A549 treated with Mapracorat at 1 μM for 4 hours (cell line): ENCODE measurements around the gene FETUB. TPM values are rescaled to one million over a fixed set of nuclear protein-coding genes. Genes with fewer than 3 reads are reported as not detected.

Source experiments
- total RNA-seq: library from RNA; stranded (reverse); fragments of 200-300 nt; extraction: Qiagen RNA extraction; gene quantifications from 5 replicates; pipeline ENCODE4 v1.2.3, GENCODE V29; 2022

The FETUB gene, protein sequence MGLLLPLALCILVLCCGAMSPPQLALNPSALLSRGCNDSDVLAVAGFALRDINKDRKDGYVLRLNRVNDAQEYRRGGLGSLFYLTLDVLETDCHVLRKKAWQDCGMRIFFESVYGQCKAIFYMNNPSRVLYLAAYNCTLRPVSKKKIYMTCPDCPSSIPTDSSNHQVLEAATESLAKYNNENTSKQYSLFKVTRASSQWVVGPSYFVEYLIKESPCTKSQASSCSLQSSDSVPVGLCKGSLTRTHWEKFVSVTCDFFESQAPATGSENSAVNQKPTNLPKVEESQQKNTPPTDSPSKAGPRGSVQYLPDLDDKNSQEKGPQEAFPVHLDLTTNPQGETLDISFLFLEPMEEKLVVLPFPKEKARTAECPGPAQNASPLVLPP
- 0.10 to 0.35 TPM (median 0.23 TPM) in 5 replicates for total RNA-seq

DNA sequence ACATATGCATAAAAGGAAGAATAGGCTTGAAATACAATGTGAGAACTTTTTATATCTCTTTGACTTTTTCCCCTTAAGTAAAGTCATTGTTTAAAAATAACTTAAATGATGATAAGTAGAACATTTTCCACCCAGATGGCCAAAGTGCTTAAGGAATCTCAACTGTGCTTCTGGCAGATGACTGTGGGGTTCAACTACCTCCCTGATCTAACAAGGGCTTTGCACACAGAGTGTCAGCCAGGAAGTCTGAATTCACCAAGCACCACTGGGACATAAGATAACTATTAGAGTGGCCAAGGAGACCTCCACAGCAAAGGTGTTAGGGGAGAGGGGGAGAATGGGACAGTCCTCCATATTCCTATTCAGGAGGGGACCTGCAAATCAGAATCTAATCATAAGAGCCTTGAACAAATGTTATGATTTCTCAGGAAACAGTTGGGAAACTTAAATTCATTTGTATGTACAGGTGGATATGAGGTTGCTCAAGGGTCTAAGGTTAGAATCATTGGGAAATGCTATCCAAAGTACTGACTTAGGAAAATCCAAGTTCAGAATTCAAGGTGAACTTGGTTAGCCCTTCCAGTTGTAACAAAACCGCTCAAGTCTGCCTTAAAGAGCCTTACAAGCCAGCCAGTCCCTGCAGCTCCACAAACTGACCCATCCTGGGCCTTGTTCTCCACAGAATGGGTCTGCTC, at the start of gene FETUB:
TSS of gene FETUB (plus strand) at position 622 of the 695 bp plus-strand sequence. CDS start at position 684, 62 bp downstream.

DNA sequence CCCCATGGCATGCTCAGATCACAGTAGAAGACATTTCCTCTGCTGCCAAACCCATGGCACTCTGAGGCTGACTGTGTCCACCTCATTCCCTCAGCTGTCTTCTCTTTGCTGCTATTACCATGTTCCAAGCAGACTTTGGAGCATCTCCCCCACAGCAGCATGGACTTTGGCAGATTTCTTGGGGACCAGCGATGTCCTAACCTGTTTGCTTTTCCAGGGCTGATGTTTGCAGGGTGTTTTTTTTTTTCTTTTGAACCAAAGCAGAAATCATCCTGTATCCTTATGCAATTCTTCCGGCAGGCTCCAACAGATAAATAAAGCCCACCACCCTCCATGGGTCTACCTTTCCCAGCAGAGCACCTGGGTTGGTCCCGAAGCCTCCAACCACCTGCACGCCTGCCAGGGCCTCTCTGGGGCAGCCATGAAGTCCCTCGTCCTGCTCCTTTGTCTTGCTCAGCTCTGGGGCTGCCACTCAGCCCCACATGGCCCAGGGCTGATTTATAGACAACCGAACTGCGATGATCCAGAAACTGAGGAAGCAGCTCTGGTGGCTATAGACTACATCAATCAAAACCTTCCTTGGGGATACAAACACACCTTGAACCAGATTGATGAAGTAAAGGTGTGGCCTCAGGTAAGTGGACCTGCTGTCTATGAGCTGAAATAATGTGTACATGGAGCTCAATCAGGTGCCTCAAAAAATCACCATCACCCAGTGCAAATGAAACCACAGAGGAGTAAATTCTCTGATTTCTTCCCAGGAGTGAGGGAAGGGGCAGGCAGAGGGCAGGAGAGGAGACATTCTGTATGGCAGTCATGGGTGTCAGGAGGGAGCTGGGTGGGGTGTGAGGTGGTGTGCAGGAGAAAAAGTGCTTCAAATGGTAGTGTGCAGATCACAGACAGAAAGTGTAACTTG, 27.2 kb upstream of the FETUB start, which contains the start of gene AHSG:
TSS of gene AHSG (plus strand) at position 340 of the 916 bp plus-strand sequence. CDS start at position 422, 82 bp downstream.

DNA sequence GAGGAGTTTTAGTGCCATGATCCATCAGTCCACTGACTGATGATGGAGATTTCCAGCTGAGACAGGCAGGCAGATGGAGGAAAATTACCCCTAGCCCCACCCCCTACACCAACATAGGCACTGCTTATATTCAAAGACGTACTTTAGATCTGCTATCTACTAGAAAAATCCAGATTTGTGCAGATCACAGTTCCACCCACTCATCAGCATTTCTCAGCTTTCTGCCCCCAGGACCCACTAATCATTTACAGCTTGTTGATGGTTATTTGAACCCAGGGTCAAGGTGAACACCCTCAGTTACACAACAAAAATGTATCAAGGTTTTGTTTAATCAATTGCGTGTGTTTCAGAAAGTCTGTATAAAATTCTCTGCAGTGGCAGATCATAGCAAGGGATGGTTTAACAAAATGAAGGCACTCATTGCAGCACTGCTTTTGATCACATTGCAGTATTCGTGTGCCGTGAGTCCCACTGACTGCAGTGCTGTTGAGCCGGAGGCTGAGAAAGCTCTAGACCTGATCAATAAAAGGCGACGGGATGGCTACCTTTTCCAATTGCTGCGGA, 25.5 kb downstream of the FETUB start, which contains the start of gene HRG:
TSS of gene HRG (plus strand) at position 390 of the 564 bp plus-strand sequence. CDS start at position 408, 18 bp downstream.

Other genes starting within 250 kb of the FETUB start
- 0.80 to 0.95 TPM (median 0.83 TPM) in 5 replicates for gene CRYGS, start 96.0 kb upstream of the FETUB start, total RNA-seq
- 5.4 to 7.5 TPM (median 6.6 TPM) in 5 replicates for gene TBCCD1, start 73.1 kb upstream of the FETUB start, total RNA-seq
- 50.5 to 55.3 TPM (median 53.2 TPM) in 5 replicates for gene DNAJB11, start 69.7 kb upstream of the FETUB start, total RNA-seq
- gene AHSG, start 27.3 kb upstream of the FETUB start, total RNA-seq: 0.08 to 0.11 TPM in 2 of 5 replicates, not detected in the others
- gene HRG, start 25.6 kb downstream of the FETUB start, total RNA-seq: not detected in 5 replicates
- gene KNG1, start 77.0 kb downstream of the FETUB start, total RNA-seq: not detected in 5 replicates
- gene EIF4A2, start 143.2 kb downstream of the FETUB start, total RNA-seq: 130 to 142 TPM (median 134 TPM) in 5 replicates
- 42.9 to 64.4 TPM (median 46.3 TPM) in 5 replicates for gene RFC4, start 166.1 kb downstream of the FETUB start, total RNA-seq
- gene ADIPOQ, start 202.3 kb downstream of the FETUB start, total RNA-seq: not detected in 5 replicates